K562 (cell line): Measurements from ENCODE around the gene MINK1. TPM values are rescaled to one million over a fixed set of nuclear protein-coding genes. Genes with fewer than 3 reads are reported as not detected.

Experiments used
- CLOCK ChIP-seq: fragments of 250-450 bp; sonication (Bioruptor Pico); IDR thresholded peaks from 2 replicates; pipeline ENCODE4 v1.4.0; 2020; ENCODE audit warnings: mild to moderate bottlenecking, moderate library complexity, borderline replicate concordance
- GABPB1 ChIP-seq: sonication (generic); formaldehyde crosslinking; IDR thresholded peaks from 2 replicates; pipeline ENCODE4 v1.8.0; 2022; ENCODE audit warnings: mild to moderate bottlenecking, missing genetic modification reagents
- HDGF ChIP-seq: fragments of 450-650 bp; IDR thresholded peaks from 2 replicates; pipeline ENCODE4 v1.6.1; 2016
- KDM4B ChIP-seq, 2 experiments: fragments of 450-650 bp in 1 of 2; sonication (generic) in 1 of 2; IDR thresholded peaks; 2 replicates each; pipeline ENCODE4 v1.6.1; 2016 to 2017; ENCODE audit warnings: borderline replicate concordance in 2 of 2, antibody characterized with exemption in 1 of 2, low read depth in 1 of 2, mild to moderate bottlenecking in 1 of 2
- RREB1 ChIP-seq: fragments of 250-450 bp; sonication (Bioruptor Pico); IDR thresholded peaks from 2 replicates; pipeline ENCODE4 v1.4.0; 2020
- SMC3 ChIP-seq: conservative IDR thresholded peaks from 2 replicates; pipeline ENCODE4 v1.6.1; 2011; ENCODE audit warnings: low read depth, low read length, improper control_type of control experiment; ENCODE audit not compliant: insufficient read depth
- TSC22D4 ChIP-seq: fragments of 450-650 bp; IDR thresholded peaks from 2 replicates; pipeline ENCODE4 v1.6.1; 2016; ENCODE audit warnings: missing genetic modification characterization, missing biosample characterization, control low read depth
- ZFX ChIP-seq: sonication (generic); formaldehyde crosslinking; IDR thresholded peaks from 2 replicates; pipeline ENCODE4 v1.8.0; 2022; ENCODE audit warnings: mild to moderate bottlenecking, missing genetic modification reagents, moderate library complexity
- ZNF609 ChIP-seq: sonication (generic); formaldehyde crosslinking; IDR thresholded peaks from 2 replicates; pipeline ENCODE4 v1.8.1; 2023; ENCODE audit warnings: missing genetic modification reagents, mild to moderate bottlenecking, borderline replicate concordance
- ZNF778 ChIP-seq: fragments of 450-650 bp; formaldehyde crosslinking; IDR thresholded peaks from 2 replicates; pipeline ENCODE4 v1.4.0; 2020; ENCODE audit warnings: mild to moderate bottlenecking, moderate library complexity
- polyA plus RNA-seq, 8 experiments: library from polyadenylated mRNA; depleted of rRNA in 4 of 8; stranded (reverse) in 5 of 8; unstranded in 3 of 8; fragments of >200 nt; fragmentation: Nextera tagmentation in 2 of 8; fragmentation: Illumina TruSeq in 1 of 8; extraction: Ambion mirVana in 2 of 8; extraction: Trizol in 1 of 8; gene quantifications; 2 replicates each; pipeline versions ENCODE4 v1.2.1 to v1.2.3, GENCODE V29; 2011 to 2014; ENCODE audit warnings: inconsistent platforms in 1 of 8, missing spikeins in 1 of 8
- total RNA-seq, 7 experiments: library from RNA; depleted of rRNA in 6 of 7; stranded (reverse); fragments of >200 nt in 6 of 7; fragmentation: Illumina TruSeq in 2 of 7; extraction: Trizol in 2 of 7; gene quantifications; 2 replicates each; pipeline versions ENCODE4 v1.2.1 to v1.2.3, GENCODE V29; 2011 to 2021; ENCODE audit warnings: low replicate concordance in 1 of 7
- TF ChIP-seq, protein P1 (sequence below): fragments of 250-450 bp; sonication (Bioruptor Pico); IDR thresholded peaks from 2 replicates; pipeline ENCODE4 v1.8.0; 2022; ENCODE audit warnings: inconsistent platforms

Gene MINK1
- total and polyA plus RNA-seq, 9 of the 15 experiments (the other 6 are each of a cell fraction or from before 2014, with no cell fraction given) = 0.11 to 54.2 (median 14.9) TPM

DNA sequence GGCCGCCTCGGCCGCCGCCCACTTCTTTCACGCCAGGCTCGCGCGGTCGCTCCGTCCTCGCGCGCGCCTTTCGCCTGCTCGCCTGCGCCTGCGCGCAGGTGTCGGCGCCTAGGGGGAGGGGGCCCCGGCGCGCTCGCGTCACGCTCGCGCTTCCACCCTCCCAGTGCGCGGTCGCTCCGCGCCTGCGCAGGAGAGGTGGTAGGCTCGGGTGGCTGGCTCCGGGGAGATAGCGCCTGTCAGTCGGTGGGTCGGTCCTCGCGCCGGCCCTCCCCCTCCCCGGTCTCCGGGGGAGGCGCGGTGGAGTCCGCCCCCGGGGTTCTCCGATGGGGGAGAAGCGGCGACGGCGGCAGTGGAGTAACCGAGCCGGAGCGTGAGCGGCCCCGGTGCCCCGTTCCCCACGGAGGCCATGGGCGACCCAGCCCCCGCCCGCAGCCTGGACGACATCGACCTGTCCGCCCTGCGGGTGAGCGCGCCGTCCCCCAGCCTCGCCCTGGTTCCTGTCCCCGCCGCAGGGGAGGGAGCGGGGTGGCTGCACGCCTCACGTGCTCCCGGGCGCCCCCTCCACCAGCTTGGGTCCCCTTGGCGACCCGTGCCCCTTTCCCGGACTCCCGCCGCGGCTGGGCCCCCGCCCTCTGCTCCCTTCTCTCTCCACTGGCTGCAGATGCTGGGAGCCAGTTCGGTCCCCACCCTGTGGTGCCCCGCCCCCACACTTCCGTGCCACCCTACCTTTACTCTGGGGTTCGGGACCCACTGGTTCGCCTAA, at the start of gene MINK1 (continued):
- TF ChIP-seq RREB1 (CRISPR knock-in tag) = no peak
- no peak for TF ChIP-seq HDGF
- TF ChIP-seq SMC3 = no peak
- TF ChIP-seq ZFX (CRISPR knock-in tag) = peak; percentile 36
- TF ChIP-seq TSC22D4 (tag) = no peak
- TF ChIP-seq KDM4B (IDR thresholded peaks at IDR 0.05; ENCODE audit: borderline replicate concordance in 2 of 2, low read depth in 1 of 2) = no peak
- TF ChIP-seq, protein P1, sequence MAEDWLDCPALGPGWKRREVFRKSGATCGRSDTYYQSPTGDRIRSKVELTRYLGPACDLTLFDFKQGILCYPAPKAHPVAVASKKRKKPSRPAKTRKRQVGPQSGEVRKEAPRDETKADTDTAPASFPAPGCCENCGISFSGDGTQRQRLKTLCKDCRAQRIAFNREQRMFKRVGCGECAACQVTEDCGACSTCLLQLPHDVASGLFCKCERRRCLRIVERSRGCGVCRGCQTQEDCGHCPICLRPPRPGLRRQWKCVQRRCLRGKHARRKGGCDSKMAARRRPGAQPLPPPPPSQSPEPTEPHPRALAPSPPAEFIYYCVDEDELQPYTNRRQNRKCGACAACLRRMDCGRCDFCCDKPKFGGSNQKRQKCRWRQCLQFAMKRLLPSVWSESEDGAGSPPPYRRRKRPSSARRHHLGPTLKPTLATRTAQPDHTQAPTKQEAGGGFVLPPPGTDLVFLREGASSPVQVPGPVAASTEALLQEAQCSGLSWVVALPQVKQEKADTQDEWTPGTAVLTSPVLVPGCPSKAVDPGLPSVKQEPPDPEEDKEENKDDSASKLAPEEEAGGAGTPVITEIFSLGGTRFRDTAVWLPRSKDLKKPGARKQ (CRISPR knock-in tag) = no peak
- TF ChIP-seq ZNF609 (CRISPR knock-in tag) = no peak
- no peak for TF ChIP-seq ZNF778 (CRISPR knock-in tag)
- 0 out of 2 replicates have a peak, but pooled peaks have one; percentile 17 for TF ChIP-seq GABPB1 (CRISPR knock-in tag)
- TF ChIP-seq CLOCK (CRISPR knock-in tag) = no peak
